C4-2B (cell line): ENCODE data around the gene SREBF2.

Source experiments
- ZFX ChIP-seq: fragments of 450-650 bp; IDR thresholded peaks from 2 replicates; pipeline ENCODE4 v1.6.1; 2017
- TF ChIP-seq, protein P1 (sequence below): fragments of 450-650 bp; conservative IDR thresholded peaks from 2 replicates; pipeline ENCODE4 v1.5.1; 2017; ENCODE audit warnings: mild to moderate bottlenecking

DNA sequence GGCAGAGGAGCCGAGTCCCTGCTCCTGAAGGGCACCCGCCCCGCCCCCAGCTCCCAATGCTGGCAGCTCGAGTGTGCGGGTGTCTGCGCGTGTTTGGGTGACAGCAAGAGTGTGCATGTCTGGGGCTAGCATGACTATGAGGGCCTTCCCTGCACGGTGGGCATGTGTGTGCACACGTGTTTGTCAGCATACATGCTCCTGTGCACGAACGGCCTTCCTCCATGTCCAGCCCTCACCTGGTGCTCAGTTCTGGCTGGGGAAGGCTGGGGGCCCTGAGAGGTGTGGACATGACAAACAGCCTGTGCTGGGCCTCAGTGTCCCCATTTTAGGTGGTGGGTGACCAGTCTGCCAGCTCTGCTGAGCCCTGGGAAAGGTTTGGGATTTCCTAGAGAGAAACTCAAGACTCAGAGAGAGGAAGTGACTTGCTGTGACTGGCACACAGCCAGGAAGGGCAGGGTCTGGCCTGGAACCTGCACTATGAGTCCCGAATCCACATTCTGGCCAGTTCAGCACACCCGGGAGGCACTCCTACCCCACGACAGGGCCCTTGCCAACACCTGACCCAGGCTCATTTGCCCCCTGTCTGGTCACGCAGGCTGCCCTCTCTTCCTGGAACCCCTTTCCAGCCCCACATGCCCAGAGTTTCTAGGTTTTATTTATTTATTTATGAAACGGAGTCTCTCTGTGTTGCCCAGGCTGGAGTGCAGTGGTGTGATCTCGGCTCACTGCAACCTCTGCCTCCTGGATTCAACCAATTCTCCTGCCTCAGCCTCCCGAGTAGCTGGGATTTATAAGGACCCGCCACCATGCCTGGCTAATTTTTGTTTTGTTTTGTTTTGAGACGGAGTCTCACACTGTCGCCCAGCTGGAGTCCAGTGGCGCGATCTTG, 85.2 kb downstream of the SREBF2 start:
- TF ChIP-seq, protein P1, sequence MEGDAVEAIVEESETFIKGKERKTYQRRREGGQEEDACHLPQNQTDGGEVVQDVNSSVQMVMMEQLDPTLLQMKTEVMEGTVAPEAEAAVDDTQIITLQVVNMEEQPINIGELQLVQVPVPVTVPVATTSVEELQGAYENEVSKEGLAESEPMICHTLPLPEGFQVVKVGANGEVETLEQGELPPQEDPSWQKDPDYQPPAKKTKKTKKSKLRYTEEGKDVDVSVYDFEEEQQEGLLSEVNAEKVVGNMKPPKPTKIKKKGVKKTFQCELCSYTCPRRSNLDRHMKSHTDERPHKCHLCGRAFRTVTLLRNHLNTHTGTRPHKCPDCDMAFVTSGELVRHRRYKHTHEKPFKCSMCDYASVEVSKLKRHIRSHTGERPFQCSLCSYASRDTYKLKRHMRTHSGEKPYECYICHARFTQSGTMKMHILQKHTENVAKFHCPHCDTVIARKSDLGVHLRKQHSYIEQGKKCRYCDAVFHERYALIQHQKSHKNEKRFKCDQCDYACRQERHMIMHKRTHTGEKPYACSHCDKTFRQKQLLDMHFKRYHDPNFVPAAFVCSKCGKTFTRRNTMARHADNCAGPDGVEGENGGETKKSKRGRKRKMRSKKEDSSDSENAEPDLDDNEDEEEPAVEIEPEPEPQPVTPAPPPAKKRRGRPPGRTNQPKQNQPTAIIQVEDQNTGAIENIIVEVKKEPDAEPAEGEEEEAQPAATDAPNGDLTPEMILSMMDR = no peak
- TF ChIP-seq ZFX = no peak
